ENCODE results near the gene HARBI1.

The HARBI1 gene

DNA sequence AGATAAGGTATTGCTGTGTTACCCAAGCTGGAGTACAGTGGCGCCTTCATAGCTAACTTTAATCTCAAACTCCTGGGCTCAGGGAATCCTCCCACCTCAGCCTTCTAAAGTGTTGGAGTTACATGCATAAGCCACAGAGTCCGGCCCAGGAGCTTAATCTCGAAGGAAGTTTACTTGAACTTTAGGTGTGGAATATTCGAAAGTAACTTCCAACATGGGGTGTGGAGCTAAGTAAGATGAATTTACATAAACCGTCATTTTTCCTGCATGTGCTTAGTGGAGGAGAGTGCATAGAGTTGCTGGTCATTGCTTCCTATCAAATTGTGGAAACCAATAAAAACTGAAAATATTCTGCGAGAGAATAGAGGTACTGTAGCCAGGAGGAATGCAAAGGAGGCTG, 1.8 kb upstream of the HARBI1 start:
- no peaks in the 10 kb centered on the region for H4K20me1 ChIP-seq (ENCODE audit: insufficient read depth, low read length)
- no peak overlapping the region for H3K9ac ChIP-seq (ENCODE audit: low read length)
- no peak overlapping the region for H2AFZ ChIP-seq (ENCODE audit: low read depth, low read length)
- no peaks in the 10 kb centered on the region for H3K36me3 ChIP-seq (replicated peaks; ENCODE audit: low read depth, low read length)
- H3K4me2 ChIP-seq (ENCODE audit: low read length) = peak overlapping the region; percentile 0; the same call in 1 of the 2 replicates
- TF ChIP-seq EZH2phosphoT487 (IDR thresholded peaks at IDR 0.05; ENCODE audit: low read depth) = no peak
- TF ChIP-seq, protein P1, sequence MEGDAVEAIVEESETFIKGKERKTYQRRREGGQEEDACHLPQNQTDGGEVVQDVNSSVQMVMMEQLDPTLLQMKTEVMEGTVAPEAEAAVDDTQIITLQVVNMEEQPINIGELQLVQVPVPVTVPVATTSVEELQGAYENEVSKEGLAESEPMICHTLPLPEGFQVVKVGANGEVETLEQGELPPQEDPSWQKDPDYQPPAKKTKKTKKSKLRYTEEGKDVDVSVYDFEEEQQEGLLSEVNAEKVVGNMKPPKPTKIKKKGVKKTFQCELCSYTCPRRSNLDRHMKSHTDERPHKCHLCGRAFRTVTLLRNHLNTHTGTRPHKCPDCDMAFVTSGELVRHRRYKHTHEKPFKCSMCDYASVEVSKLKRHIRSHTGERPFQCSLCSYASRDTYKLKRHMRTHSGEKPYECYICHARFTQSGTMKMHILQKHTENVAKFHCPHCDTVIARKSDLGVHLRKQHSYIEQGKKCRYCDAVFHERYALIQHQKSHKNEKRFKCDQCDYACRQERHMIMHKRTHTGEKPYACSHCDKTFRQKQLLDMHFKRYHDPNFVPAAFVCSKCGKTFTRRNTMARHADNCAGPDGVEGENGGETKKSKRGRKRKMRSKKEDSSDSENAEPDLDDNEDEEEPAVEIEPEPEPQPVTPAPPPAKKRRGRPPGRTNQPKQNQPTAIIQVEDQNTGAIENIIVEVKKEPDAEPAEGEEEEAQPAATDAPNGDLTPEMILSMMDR (IDR thresholded peaks at IDR 0.05; ENCODE audit: low read depth, low read length) = no peak
- H3K4me3 ChIP-seq (ENCODE audit: low read length) = no peak overlapping the region
- no peaks in the 10 kb centered on the region for H3K9me3 ChIP-seq (ENCODE audit: insufficient read depth, low read length)
- peaks cover 13% of the 10 kb centered on the region for H3K4me1 ChIP-seq (ENCODE audit: low read length)
- peaks cover 27% of the 10 kb centered on the region for H3K79me2 ChIP-seq (ENCODE audit: low read length)
- no peak overlapping the region for H3K27ac ChIP-seq (ENCODE audit: low read length)
- no peaks in the 10 kb centered on the region for H3K27me3 ChIP-seq (ENCODE audit: low read depth, low read length)

DNA sequence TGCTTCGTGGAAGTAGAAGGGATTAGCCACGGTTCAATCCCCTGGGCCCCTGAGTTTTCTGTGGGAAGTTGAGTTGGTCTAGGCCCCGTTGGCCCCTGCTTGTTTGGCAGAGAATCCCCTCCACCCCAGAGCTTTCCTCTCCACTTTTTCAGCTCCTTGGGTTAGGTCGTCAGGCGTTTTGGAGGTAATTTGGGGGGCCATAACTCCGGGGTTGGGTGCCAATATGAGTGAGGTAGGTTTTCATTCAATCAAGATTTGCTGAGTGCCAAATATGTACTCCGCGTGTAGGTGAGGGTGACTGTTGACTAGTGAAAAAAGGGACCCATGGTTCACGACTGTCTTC, 916 bp upstream of the HARBI1 start:
- H3K9me3 ChIP-seq (ENCODE audit: insufficient read depth, low read length) = no peaks in the 10 kb centered on the region
- H3K9ac ChIP-seq (ENCODE audit: low read length) = peak overlapping the region; percentile 92
- H3K4me3 ChIP-seq (ENCODE audit: low read length) = peak overlapping the region; percentile 96
- peaks cover 13% of the 10 kb centered on the region for H3K4me1 ChIP-seq (ENCODE audit: low read length)
- peak overlapping the region; percentile 79 for H3K27ac ChIP-seq (ENCODE audit: low read length)
- TF ChIP-seq EZH2phosphoT487 (IDR thresholded peaks at IDR 0.05; ENCODE audit: low read depth) = no peak
- TF ChIP-seq, protein P1 (IDR thresholded peaks at IDR 0.05; ENCODE audit: low read depth, low read length) = no peak
- no peaks in the 10 kb centered on the region for H3K36me3 ChIP-seq (replicated peaks; ENCODE audit: low read depth, low read length)
- H3K4me2 ChIP-seq (ENCODE audit: low read length) = peak overlapping the region; percentile 81
- peaks cover 27% of the 10 kb centered on the region for H3K79me2 ChIP-seq (ENCODE audit: low read length)
- H4K20me1 ChIP-seq (ENCODE audit: insufficient read depth, low read length) = no peaks in the 10 kb centered on the region
- H2AFZ ChIP-seq (ENCODE audit: low read depth, low read length) = peak overlapping the region; percentile 97; the same call in 1 of the 2 replicates
- H3K27me3 ChIP-seq (ENCODE audit: low read depth, low read length) = no peaks in the 10 kb centered on the region

DNA sequence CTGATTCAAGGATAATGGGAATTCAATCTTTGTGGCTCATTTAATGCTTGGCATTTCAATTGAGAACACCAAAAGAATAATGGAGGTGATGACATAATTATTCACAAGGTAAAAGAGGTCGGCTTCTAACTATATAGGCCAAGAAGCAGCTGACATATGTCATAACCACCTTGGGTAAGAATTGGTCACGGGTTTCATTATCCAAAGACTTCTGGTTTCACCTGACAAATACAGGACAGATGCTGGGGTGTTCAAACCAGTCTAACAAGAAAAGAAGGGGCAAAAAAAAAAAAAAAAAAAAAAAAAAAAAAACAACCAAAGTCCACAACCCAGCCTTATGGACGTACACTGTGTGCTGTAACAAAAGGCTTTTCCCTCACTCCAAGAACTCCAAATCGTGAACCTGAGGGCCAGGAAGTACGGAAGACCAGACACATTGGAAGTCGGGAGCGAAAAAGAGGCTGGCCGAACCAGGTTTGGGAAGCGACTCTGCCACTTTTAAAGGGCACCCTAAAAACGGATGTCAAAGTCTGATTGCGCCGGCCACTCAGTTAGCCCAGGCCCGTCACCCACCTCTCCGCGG, 385 bp downstream of the HARBI1 start:
- H3K79me2 ChIP-seq (ENCODE audit: low read length) = peaks cover 26% of the 10 kb centered on the region
- H3K36me3 ChIP-seq (replicated peaks; ENCODE audit: low read depth, low read length) = no peaks in the 10 kb centered on the region
- peak overlapping the region; percentile 96 for H3K4me3 ChIP-seq (ENCODE audit: low read length)
- H3K27me3 ChIP-seq (ENCODE audit: low read depth, low read length) = no peaks in the 10 kb centered on the region
- peak overlapping the region; percentile 95 for H2AFZ ChIP-seq (ENCODE audit: low read depth, low read length)
- H3K9ac ChIP-seq (ENCODE audit: low read length) = peak overlapping the region; percentile 92
- peak overlapping the region; percentile 79 for H3K4me2 ChIP-seq (ENCODE audit: low read length)
- no peaks in the 10 kb centered on the region for H4K20me1 ChIP-seq (ENCODE audit: insufficient read depth, low read length)
- TF ChIP-seq, protein P1 (IDR thresholded peaks at IDR 0.05; ENCODE audit: low read depth, low read length) = no peak
- no peaks in the 10 kb centered on the region for H3K9me3 ChIP-seq (ENCODE audit: insufficient read depth, low read length)
- peak overlapping the region; percentile 35 for H3K27ac ChIP-seq (ENCODE audit: low read length)
- H3K4me1 ChIP-seq (ENCODE audit: low read length) = peaks cover 13% of the 10 kb centered on the region

DNA sequence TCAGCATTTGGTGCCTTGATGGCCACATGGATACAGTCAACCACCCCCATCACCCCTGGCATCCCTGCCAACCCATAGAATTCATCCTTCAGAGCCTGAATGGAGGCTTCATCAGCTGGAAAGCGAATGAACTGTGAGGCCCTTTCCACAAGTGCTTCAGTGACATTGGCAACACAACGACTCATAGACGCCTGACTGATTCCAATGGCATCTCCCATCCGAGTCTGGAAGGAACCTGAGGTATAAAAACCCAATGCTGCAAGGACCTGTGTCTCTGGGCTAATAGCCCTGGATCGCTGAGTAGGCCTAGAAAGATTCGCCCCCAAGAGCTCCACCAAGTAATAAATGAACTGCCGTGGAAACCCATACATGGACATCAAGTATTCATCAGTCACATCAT, 1.3 kb downstream of the HARBI1 start:
- Histone ChIP-seq H3K79me2 (ENCODE audit: low read length) (peaks cover 23% of the 10 kb centered on the region), H3K9me3 (ENCODE audit: insufficient read depth, low read length) (no peaks in the 10 kb centered on the region), H3K36me3 (replicated peaks; ENCODE audit: low read depth, low read length) (no peaks in the 10 kb centered on the region), H4K20me1 (ENCODE audit: insufficient read depth, low read length) (no peaks in the 10 kb centered on the region), H3K27ac (ENCODE audit: low read length) (no peak overlapping the region), H2AFZ (ENCODE audit: low read depth, low read length) (no peak overlapping the region), H3K9ac (ENCODE audit: low read length) (no peak overlapping the region), H3K4me2 (ENCODE audit: low read length) (no peak overlapping the region), H3K4me1 (ENCODE audit: low read length) (peaks cover 13% of the 10 kb centered on the region), H3K27me3 (ENCODE audit: low read depth, low read length) (no peaks in the 10 kb centered on the region), H3K4me3 (ENCODE audit: low read length) (no peak overlapping the region)
- TF ChIP-seq EZH2phosphoT487 (IDR thresholded peaks at IDR 0.05; ENCODE audit: low read depth) = no peak
- TF ChIP-seq, protein P1 (IDR thresholded peaks at IDR 0.05; ENCODE audit: low read depth, low read length) = no peak
